HG02588 (cell line): ENCODE measurements around the gene ZNF616.

Source experiments
- ATAC-seq: cut with Tn5 transposase; IDR thresholded peaks from one replicate; pipeline ENCODE4 v1.9.1; 2021; ENCODE audit warnings: mild to moderate bottlenecking, moderate library complexity; ENCODE audit not compliant: unreplicated experiment

The ZNF616 gene

GRCh38 chr19:52139252-52140031 is at the start of gene ZNF616:
ZNF616 (minus strand) TSS chr19:52139938; CDS start chr19:52130512, 9,426 bp downstream.
- peak; percentile 62 for ATAC-seq

DNA sequence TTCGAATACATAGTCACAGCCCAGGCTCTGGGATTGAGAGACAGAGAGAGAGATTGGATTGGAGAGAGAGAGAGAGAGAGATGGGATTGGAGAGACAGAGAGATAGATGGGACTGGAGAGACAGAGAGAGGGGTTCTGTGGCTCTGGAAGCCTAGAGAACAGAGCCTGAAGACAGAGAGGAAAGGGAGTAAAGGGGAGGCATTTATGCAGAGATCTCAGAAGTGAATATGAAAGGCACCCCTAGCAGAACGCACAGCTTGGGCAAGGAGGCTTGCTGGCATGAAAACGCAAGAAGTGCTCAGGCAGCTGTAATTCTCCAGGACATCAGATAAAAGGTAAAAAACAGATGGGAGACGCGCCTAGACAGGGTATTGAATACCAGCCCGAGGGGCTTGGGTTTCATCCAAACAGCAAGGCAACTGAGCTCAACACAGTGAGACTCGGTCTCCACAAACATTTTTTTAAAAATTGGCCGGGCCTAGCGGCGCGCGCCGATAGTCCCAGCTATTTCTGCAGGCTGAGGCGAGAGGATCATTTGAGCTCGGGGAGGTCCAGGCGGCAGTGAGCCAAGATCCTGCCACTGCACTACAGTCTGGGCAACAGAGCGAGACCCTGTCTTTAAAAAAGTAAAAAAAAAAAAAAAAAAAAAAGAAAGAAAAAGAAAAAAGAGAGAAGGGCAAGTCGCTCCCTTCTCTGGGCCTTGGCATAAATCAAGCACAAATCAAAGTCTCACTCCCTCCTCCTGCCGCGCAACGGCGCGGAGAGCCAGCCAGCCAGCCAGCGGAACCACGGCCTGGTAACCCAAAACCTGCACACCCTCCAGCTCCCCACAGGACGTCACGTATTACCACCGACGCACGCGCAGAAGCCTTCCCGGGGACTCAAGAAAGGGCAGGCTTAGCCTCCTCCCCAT is 49.3 kb upstream of the ZNF616 start:
- ATAC-seq, result no peak

GRCh38 chr19:52187407-52187806 is 47.7 kb upstream of the ZNF616 start:
- ATAC-seq, result no peak

GRCh38 chr19:52176574-52176973 is 36.8 kb upstream of the ZNF616 start:
- ATAC-seq, result no peak

DNA sequence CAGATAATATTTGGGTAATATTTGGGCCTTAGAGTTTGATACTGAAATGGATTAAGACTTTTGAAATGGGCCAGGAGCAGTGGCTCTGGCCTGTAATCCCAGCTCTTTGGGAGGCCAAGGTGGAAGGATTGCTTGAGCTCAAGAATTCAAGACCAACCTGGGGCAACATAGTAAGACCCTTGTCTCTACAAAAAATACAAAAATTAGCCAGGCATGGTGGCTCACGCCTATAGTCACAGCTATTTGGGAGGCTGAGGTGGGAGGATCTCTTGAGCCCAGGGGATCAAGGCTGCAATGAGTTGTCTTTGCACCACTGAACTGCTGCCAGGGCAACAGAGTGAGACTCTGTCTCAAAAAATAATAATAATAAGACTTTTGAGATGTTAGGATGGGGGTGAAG is 32.6 kb upstream of the ZNF616 start:
- ATAC-seq, result no peak

- ATAC-seq, result peak; percentile 77
Observed at GRCh38 chr19:52171321-52172169, 31.8 kb upstream of the ZNF616 start, which contains the start of gene ZNF836. ZNF836 (minus strand) TSS chr19:52171621; CDS start chr19:52168072, 3,549 bp downstream.

DNA sequence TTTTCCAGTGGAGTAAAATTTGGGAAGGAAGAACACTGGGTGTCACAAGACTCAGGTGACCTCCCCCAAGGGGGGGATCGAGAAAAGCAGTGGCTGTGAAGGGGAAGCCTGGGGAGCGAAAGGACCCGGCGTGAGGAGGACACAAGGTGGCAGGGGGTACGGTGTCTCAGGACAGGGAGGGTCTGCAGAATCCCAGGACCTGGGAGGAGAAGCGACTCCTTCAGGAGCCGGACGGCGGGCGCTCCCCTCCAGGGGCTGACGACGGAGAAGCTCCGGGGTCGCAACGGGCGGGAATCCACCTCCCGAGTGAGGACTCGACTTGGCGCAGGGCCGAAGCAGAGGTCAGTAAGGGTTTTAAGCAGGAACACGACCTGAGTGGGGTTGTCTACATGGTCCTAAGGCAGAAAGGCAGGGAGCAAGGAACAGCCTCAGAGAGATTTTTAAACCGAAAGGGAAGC is 31.2 kb upstream of the ZNF616 start:
- peak; percentile 19 for ATAC-seq

DNA sequence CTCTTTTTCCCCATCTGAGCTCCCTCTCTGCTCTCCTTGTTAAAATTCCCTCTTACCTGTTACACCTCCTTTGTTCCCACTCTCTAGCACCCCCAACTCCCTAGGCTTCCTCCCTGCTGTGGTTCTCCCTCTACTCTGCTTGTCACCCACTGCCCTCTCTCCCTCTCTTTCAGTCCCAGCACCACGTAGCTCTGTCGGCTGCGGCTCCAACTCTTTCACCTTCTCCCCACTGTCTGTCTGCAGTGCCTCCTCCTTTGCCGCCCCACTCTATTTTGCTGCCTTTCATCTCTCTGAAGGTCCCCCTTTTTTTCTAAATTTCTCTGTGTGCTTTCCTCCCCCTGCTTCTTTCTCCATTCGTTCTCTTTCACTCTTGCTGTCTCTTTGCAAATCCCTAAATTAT is 30.6 kb upstream of the ZNF616 start:
- no peak for ATAC-seq

DNA sequence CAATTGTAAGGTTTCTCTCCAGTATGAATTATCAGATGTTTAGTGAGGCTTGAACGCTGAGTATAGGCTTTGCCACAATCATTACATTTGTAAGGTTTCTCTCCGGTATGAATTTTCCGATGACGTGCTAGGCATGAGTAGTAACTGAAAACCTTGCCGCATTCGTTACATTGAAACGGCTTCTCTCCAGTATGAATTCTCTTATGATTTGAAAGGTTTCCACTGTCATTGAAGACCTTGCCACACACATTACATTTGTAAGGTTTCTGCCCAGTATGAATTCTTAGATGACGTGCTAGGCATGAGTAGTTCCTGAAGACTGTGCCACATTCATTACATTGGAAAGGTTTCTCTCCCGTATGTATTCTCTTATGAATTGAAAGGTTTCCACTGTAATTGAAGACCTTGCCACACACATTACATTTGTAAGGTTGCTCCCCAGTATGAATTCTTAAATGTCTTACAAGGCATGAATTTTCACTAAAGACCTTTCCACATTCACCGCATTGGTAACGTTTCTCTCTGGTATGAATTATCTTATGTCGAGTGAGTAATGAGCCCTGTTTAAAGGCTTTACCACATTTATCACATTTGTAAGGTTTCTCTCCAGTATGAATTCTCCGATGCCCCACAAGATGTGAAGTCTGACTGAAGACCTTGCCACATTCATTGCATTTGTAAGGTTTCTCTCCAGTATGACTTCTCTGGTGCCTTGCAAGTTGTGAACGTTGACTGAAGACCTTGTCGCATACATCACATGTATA is 16.0 kb upstream of the ZNF616 start:
- no peak for ATAC-seq

DNA sequence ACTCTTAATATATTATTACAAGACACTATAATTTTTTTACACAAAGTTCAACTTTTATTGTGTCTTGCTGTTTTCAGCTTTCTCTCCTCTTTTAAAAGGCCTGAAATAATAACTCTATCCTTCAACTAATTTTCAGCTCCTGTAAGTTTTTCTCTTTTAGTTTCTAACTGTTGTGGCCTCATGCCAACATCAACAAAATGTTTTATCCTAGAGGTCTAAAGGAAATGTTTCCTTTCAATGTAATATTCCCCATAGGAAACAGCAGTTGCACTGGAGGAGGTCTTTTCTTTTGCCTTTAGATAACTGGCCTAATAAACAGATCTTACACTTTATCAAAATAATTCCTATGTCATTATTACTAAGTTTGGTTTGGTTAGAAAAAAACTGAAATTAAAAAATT is 8.5 kb upstream of the ZNF616 start:
- ATAC-seq, result no peak

- no peak for ATAC-seq
Observed at GRCh38 chr19:52142001-52142595, 2.4 kb upstream of the ZNF616 start.

GRCh38 chr19:52141203-52141602 is 1.5 kb upstream of the ZNF616 start:
- no peak for ATAC-seq

- ATAC-seq, result peak; percentile 88
Observed at GRCh38 chr19:52140032-52140710, 433 bp upstream of the ZNF616 start.

GRCh38 chr19:52138983-52139251 is 821 bp downstream of the ZNF616 start:
- no peak for ATAC-seq

DNA sequence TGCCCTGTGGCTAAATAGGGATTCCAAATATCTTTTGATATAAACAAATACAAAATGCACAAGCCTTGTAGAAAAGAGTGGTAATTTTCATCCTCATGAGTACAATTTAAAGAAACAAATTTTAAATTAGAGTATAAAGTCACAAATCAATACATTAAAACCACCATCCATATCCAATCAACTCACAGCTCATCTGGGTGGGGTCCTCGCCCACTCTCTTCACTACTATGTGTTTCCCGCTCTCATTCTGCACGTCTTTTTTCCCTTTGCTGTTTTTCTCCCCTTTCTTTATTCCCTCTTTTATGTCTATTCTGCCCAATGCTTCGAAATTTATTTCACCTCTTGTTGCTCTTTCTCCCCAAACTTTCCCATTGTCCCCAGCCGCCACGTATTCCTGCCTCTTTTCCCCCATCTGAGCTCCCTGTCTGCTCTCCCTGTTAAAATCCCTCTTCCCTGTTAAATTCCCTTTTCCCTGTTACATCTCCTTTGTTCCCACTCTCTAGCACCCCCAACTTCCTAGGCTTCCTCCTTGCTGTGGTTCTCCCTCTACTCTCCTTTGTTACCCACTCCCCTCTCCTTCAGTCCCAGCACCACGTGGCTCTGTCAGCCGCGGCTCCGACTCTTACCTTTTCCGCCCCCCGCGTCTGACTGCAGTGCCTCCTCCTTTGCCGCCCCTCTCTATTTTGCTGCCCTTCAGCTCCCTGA is 1.3 kb downstream of the ZNF616 start:
- no peak for ATAC-seq

DNA sequence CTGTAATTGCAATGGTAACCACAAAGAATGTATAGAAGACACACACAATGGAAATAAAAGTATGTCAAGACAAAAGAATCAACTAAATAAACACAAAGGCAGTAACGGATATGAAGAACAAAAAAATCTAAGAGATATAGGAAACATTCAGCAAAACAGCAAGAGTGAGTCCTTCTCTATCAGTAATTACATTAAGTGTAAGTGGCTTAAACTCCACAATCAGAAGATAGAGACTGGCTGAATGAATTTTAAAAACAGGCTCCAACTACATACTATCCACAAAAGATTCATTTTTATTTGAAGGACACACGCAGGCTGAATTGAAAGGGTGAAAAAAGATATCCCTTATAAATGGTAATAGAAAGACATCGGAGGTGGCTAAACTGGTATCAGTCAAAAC is 19.5 kb downstream of the ZNF616 start:
- ATAC-seq, result no peak

DNA sequence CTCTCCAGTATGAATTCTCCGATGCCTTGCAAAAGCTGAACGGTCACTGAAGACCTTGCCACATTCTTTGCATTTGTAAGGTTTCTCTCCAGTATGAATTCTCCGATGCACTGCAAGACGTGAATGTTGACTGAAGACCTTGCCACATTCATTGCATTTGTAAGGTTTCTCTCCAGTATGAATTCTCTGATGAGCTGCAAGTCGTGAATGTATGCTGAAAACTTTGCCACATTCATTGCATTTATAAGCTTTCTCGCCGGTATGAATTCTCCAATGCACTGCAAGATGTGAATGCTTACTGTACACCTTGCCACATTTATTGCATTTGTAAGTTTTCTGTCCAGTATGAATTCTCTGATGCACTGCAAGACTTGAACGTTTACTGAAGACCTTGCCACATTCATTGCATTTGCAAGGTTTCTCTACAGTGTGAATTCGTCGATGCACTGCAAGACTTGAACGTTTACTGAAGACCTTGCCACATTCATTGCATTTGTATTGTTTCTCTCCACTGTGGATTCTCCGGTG is 24.1 kb downstream of the ZNF616 start:
- no peak for ATAC-seq

- no peak for ATAC-seq
Observed at GRCh38 chr19:52114691-52115090, 25.0 kb downstream of the ZNF616 start.
